ENCODE results near the gene MCUB.
"Not testable (repeated sequence)": the region's sequence is repeated elsewhere in the genome, so short reads cannot be mapped to it uniquely, and the experiment has no call there.

The MCUB gene, protein sequence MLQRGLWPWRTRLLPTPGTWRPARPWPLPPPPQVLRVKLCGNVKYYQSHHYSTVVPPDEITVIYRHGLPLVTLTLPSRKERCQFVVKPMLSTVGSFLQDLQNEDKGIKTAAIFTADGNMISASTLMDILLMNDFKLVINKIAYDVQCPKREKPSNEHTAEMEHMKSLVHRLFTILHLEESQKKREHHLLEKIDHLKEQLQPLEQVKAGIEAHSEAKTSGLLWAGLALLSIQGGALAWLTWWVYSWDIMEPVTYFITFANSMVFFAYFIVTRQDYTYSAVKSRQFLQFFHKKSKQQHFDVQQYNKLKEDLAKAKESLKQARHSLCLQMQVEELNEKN

DNA sequence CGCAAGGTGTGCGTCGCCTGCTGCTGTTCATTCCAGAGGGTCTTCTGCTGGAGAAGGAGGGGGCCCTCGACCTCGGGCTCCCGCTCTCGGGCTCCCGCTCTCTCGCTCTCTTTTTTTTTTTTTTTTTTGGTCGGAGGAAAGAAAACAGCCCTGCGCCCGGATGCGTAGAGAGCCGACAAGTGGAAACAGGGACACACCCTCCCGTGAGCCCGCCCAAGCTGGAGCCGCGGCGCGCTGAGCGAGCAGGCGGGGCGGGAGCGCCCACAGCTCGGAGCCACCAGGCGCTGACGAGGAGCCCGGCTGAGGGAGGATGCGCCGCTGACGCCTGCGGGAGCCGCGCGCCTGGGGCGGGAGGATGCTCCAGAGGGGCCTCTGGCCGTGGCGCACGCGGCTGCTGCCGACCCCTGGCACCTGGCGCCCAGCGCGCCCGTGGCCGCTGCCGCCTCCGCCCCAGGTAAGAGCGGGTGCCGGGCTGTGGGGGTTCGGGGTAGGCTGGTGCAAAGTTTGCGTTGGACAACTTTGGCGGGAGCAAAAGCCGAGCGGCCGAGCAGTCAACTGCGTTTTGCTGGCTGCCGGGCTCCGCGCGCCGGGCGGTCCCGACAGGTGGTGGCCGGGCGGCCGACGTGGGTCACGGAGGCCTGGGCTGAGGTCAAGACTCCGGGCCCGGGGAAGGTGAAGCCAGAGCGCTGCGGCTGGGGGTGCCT is at the start of gene MCUB:
Gene MCUB, plus strand, starts transcription at position 264 of the 704 bp plus-strand sequence. Its CDS starts 92 bp downstream, at position 356.
- in situ Hi-C loops (cut with HindIII; ENCODE audit: low sequenced_read_pairs) = no loop called here

DNA sequence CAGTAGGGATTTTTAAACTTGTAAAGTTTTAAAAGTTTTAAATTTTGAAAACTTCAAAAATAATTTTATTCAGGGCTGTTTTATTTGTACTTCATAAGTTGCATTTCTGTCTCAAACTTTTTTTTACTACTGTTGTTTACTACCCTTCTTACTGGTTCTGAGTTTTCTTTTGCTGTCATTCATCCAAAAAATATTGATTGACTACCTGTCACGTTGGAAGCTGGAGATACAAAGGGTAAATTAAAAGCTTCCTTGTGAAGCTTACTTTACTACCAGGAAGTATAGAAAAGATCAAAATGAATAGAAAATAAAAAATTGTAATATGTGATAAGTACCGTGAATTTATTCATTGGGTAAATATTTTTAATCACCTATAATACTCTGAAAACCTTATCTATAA is 49.4 kb upstream of the MCUB start:
- in situ Hi-C loops (cut with HindIII; ENCODE audit: low sequenced_read_pairs) = loop anchor here (5.0 kb wide), 1 partner anchor 78 kb away; the partner anchor contains the start of gene SEC24B

DNA sequence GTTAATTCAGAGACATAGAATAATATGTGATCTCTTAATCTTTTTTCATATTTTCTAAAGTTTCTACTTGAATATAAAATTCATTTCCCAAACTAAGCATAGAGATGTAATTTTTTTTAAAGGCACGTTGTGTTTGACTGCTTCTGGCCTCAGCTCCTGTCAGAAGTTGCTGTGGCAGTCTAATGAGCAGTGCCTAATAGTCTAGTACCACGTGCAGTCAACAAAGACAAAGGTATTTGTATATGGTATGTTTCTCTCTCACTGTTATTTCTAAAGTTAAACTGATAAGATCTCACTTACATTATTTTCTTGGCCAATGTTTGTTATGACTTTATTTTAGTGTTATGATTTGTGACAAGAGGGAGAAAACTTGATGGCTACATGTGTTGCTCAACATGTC is 48.6 kb upstream of the MCUB start:
- in situ Hi-C loops (cut with HindIII; ENCODE audit: low sequenced_read_pairs) = loop anchor here (5.0 kb wide), 1 partner anchor 79 kb away; the partner anchor contains the start of gene SEC24B

DNA sequence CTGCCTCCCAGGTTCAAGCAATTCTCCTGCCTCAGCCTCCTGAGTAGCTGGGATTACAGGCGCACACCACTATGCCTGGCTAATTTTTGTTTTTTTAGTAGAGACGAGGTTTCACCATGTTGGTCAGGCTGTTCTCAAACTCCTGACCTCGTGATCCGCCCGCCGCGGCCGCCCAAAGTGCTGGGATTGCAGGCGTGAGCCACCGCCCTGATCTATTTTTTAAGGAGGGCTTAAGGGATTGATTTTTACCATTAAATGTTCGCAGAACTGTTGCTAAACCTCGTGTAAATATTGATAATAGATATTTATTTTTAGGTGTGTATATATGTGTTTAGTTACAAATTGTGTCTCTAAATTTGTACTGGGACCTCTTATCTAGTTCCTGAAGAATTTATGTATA is 46.7 kb upstream of the MCUB start:
- in situ Hi-C loops (cut with HindIII; ENCODE audit: low sequenced_read_pairs) = loop anchor here (5.0 kb wide), 1 partner anchor 81 kb away; the partner anchor contains the start of gene SEC24B

DNA sequence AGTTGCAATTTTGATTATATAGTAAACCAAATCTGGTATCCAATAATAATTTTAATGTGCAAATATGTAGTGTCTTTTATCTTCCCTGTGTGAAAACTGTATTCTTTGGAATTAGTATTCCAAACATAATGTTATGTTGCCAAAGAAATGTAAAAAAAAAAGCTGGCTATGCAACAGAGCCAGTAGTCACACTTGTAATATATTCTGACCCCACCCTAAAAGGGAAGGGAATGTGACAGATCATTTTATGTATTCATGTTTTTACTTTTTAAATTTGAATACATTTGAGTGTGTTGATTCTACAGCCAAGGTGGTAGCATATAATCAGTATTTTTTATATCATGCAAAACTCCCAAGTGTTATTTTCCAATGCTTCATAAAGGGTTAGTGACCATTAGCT is 27.9 kb upstream of the MCUB start:
- in situ Hi-C loops (cut with HindIII; ENCODE audit: low sequenced_read_pairs) = no loop called here

DNA sequence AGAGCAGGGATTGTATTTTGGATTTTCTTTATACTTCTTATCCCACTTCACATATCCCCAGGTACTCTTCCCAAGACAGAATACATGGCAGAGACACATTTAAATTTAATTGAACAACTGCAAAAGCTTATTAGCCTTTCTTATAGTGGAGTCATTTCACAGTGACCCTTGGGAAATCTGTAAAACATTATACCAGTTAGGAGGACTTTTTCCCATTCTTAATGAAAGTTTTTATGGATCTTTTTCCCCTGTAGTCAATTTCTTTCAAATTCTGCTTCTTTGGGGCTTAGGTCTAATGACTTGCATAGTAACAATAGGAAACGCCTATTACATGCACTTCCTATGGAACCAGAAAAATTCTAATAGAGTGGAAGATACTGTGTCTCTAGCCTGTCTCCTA is 14.6 kb upstream of the MCUB start:
- in situ Hi-C loops (cut with HindIII; ENCODE audit: low sequenced_read_pairs) = no loop called here

DNA sequence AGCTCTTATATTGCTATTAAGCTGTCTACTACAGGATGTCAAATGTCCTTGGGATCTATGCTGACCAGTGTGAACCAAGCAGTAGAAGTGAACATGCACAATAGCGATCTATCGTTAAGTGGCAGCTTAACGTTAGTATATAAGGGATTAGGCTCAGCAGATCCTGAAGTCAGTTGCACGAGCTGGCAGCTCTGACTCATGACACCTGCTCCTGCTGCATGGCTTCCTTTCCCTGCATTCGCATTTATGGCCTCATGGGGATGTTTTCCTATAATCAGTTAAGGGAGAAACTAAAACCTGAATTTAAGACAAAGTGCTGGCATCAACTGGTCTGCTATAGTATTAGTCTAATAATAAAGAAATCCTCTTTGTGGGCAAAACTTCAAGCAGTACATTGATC is 12.7 kb upstream of the MCUB start:
- in situ Hi-C loops (cut with HindIII; ENCODE audit: low sequenced_read_pairs) = no loop called here

DNA sequence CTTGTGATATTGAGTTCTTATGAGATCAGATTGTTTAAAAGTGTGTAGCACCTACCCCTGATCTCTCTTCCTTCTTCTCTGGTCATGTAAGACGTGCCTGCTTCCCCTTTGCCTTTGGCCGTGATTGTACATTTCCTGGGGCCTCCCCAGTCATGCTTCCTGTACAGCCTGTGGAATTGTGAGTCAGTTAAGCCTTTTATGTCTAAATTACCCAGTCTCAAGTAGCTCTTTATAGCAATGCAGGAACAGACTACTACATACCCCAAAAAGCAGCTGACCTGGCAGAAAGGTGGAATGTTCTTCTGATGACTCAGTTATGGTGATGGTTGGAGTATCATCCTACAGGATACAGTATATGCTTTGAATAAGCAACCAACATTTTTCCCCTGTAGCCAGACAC is 11.4 kb upstream of the MCUB start:
- in situ Hi-C loops (cut with HindIII; ENCODE audit: low sequenced_read_pairs) = no loop called here

DNA sequence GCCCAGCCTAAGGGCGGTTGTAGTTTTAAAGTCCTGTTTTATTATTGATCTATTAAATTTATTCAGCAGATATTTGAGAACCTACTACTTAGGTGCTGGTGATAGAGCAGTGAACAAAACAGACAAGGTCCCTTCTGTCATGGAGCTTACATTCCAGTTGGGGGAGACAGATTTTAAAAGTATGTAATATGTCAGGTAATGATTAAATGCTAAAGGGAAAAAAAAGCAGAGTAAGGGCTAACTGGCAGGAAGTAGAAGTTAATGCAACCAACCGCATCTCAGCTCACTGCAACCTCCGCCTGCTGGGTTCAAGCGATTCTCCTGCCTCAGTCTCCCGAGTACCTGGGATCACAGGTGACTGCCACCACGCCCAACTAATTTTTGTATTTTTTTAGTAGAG is 7.8 kb upstream of the MCUB start:
- in situ Hi-C loops (cut with HindIII; ENCODE audit: low sequenced_read_pairs) = no loop called here

DNA sequence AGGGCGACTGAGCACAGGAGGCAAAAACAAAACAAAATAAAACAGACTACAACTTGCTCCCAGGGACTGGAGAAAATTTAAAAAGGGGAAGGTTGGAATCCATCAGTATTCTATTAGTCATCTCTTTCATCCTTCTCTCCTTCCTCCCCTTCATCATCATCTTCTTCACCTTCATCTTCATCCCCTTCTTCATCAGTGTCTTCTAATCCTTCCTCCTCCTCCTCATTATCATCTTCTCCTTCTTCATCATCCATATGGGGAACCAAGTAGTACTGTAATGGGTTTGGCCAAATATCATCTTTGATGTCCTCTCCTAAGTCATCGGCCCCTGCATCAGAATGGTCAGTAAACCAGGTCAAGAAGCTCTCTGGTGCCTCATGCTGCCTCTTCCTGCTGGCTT is 6.9 kb upstream of the MCUB start:
- in situ Hi-C loops (cut with HindIII; ENCODE audit: low sequenced_read_pairs) = no loop called here

DNA sequence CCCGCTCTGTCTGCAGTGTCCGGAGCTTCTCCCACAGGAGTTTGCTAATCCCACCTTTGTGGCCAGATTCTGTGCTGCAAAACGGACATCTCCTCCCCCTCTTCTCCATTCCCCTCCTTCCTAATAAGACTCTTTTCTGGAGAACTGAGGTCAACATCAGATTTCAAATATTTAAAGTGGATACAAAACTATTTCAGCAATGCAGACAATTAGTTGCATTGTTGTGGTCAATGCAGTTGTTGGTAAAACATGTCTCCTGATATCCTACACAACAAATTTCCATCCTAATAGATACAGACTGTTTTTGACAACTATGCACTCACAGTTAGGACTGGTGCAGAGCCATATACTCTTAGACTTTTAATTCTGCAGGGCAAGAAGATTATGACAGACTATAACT is 5.1 kb upstream of the MCUB start:
- in situ Hi-C loops (cut with HindIII; ENCODE audit: low sequenced_read_pairs) = no loop called here

DNA sequence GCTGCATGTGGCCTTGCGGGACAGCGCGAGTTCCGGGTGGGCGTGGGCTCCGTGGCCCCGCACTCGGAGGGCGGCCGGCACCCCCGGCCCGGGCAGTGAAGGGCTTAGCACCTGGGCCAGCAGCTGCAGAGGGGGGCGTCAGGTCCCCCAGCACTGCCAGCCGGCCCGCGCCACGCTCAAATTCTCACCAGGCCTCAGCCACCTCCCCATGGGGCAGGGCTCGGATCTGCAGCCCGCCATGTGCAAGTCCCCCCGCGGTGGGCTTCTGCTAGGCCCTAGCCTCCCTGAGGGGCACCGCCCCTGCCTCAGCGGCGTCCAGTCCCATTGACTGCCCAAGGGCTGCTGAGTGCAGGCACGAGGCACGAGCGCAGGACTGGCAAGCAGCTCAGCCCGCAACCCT is 2.6 kb upstream of the MCUB start:
- in situ Hi-C loops (cut with HindIII; ENCODE audit: low sequenced_read_pairs) = no loop called here

DNA sequence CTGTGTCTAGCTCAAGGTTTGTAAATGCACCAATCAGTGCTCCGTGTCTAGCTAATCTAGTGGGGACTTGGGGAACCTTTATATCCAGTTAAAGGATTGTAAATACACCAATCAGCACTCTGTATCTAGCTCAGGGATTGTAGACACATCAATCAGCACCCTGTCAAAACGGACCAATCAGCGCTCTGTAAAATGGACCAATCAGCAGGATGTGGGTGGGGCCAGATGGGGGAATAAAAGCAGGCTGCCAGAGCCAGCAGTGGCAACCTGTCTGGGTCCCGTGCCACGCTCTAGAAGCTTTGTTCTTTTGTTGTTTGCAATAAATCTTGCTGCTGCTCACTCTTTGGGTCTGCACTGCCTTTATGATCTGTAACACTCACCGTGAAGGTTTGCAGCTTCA is 2.0 kb upstream of the MCUB start:
- in situ Hi-C loops (cut with HindIII; ENCODE audit: low sequenced_read_pairs) = not testable (repeated sequence)

DNA sequence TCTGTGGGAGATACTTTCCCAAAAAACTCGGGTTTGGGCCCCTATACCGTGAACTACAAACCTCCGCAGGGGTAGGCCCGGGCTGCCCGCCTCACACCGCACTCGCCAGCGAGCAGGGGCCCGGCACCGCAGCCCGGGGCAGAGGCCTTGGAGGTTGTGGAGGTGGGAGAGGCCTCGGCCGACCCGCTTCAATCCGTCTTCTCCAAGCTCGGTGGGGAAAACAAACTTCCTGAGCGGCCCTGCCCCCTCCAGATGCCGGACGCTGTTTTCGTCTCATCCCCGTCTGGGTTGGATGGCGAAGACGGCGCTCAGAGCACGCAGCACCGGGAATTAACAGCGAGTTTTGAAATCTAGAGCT is 442 bp upstream of the MCUB start:
- in situ Hi-C loops (cut with HindIII; ENCODE audit: low sequenced_read_pairs) = no loop called here

DNA sequence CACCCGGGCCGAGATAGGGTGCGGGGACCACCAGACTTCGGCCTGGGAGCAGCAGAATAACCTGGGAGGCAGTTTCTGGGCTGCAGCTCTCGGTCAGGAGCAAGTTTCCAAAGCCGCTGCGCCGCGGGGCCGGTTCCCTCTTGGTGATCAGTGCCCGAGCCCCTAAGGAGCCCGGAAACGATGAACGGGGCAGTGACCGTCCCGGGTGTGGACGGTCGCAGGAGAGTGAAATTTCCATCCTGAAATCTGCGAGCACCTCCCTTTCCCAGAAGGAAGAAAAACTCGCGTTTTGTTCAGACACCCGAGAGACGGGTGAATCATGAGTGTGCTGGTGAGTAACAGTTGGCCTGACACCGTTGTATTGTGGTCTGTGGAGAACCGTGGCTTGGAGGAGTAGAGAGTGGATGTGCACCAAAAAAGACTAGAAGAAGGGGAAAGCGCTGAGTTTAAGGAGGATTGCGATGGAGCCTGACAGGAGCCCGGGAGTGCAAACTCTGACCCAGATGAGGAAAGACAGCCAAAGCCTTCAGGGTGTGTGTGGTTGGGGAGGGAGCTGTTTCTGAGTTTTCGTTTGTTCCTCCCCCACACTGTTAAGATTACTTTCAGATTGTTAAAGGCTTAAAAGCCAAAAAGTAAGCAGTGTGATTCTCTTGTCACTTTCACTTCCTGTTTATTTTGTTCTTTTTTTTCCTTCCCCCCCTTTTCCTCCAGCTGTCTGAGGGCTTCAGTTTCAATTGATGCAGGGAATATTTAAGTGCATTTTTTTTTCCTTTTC is 828 bp downstream of the MCUB start:
- in situ Hi-C loops (cut with HindIII; ENCODE audit: low sequenced_read_pairs) = no loop called here

DNA sequence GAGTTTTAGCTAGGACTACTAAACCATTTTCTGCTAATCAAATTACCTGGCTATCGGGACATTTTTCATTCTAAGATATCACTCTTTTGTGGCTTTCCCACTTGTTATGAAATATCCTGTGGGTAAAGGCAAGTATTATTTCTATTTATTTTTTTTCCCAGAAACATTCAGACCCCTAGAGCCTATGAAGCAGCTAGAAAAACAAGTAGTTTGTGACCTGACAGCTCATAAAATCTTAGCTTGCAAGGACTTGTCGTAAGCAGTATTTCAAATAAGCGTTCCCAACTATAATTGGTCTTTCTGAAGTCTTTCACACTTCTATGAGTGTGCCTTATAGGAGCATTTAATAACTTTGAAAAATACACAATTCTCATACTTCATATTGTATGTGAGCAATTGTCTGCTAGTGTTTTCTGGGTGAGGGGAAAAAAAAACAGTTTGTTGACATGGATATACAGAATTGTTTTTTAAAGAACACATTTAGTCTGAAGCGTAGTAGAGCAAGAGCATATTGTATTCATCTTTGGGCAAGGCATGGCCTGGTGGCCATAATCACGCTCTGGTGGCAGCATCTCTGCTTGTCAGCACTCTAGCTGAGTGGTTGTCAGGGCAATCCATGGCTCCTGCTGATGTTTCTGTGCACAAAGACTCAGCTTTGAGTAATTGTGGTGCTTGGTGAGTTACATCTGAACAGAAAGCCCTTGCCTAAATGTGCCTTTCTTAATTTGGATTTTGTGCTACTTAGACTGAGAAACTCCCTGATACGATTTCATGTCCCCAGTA is 2.6 kb downstream of the MCUB start:
- in situ Hi-C loops (cut with HindIII; ENCODE audit: low sequenced_read_pairs) = no loop called here

DNA sequence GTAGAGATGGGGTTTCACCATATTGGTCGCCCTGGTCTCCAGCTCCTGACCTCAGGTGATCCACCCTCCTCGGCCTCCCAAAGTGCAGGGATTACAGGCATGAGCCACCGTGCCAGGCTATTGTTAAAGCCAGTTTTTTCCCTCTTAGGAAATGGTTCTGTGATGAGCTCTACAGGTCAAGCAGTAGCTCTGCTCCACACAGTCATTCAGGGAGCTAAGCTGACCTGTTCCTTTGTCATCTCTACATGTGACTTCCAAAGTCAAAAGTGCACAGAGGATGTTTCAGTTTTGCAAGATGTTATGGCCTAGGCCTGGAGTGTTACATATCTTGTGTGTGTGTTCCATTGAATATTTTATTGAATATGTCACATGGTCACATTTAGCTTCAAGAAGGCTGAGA is 11.4 kb downstream of the MCUB start:
- in situ Hi-C loops (cut with HindIII; ENCODE audit: low sequenced_read_pairs) = no loop called here

DNA sequence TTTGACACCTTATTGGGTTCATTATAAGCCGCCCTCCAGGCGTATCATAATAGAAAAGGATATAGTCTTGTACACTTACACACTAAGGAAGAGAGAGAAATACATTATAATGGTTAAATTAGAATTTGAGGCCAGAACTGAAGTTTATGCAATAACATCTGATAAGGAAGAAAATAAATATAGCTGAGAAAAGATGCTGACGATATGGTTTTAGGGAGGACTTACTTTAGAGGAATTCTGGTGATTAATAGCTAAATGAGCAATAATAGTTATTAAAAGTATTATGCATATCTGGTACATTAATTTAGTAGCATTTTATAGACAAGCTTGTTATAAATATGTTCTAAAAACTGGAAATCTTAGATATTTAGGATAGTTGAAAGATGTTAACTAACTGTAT is 12.1 kb downstream of the MCUB start:
- in situ Hi-C loops (cut with HindIII; ENCODE audit: low sequenced_read_pairs) = no loop called here

DNA sequence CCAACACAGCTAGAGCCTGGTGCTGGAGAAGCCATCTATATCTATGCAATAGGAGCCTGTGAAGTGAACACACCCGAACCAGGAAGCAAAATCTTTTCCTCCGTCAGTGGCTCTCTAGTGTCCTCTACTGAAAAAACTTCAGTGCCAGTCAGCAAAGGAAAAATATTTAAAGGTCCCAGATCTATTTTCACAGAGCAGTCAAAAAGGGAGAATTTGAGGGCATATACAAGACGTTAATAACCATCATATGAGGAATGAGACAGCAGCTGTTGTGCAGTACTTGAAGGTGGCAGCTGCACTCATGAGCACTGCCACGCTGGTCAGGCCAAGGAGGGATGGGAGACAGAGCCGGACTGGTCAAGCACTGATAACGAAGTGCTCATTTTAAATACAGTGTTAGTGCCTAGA is 14.4 kb downstream of the MCUB start:
- in situ Hi-C loops (cut with HindIII; ENCODE audit: low sequenced_read_pairs) = no loop called here

DNA sequence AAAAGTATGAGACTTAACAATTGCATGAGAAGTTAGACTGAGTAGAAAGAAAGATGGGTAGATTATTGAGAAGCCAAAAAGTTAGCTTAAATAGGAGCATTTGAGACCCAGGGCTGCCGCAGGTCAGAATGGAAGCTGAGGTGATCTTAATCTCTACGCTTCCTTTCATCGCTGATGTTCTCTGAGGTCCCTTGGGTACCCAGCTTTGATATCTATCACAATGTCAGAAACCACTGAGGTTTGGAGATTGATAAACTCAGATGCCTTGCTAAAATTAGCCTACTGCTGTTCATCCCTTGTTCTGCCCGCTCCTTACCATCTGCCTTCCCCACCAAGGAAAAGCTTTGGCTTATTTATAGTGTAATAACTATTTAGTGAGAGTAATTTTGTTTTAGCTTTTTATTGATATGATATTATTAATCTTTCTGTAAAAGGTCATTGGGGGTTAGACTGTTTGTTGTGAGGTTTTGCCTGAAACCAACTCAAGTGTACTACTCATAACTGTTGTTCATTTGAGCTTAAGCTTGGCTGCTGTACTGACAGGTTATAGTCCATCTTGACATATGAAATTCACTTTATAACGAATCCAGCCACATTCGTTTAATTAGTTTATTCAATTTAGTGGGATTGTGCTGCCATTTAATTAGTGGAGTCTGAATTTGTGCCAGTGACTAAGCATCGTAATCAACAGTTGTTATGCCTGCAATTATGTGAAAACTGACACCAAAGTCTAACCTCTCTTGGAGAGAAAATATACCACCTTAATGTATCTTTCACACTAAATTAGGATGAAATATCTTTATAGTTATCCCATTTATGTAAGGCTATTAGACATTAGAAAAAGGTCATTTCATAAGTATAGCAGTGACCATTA is 15.1 kb downstream of the MCUB start:
- in situ Hi-C loops (cut with HindIII; ENCODE audit: low sequenced_read_pairs) = no loop called here
